ENCODE data around the gene STX1A. TPM values are rescaled to one million over a fixed set of nuclear protein-coding genes. Genes with fewer than 3 reads are reported as not detected.

The STX1A gene
- polyA plus RNA-seq, 1 donor (not counting 4 experiments of a cell fraction or from before 2014, with no cell fraction given), result 22.4 TPM

- TF ChIP-seq CTCF (optimal IDR thresholded peaks at IDR 0.05 in 1 of 3, IDR thresholded peaks at IDR 0.05 in 1 of 3, conservative IDR thresholded peaks at IDR 0.05 in 1 of 3; ENCODE audit: extremely low read depth in 1 of 3, insufficient read depth in 2 of 3, low read length in 3 of 3) (no peak), EZH2 (IDR thresholded peaks at IDR 0.05; ENCODE audit: low read length) (no peak)
- Histone ChIP-seq H4K20me1 (ENCODE audit: control insufficient read depth, extremely low read depth, insufficient read depth, low read length) (peaks cover 26% of the 10 kb centered on the region), H3K79me2 (ENCODE audit: control insufficient read depth, insufficient read depth, low read length) (peaks cover 4% of the 10 kb centered on the region), H2AFZ (ENCODE audit: control insufficient read depth, low read length) (no peak overlapping the region), H3K9me3 (ENCODE audit: control insufficient read depth, low read depth, low read length) (no peaks in the 10 kb centered on the region), H3K9me1 (ENCODE audit: control insufficient read depth, extremely low read depth, insufficient read depth, low read length) (peaks cover 2% of the 10 kb centered on the region), H3K27me3 (ENCODE audit: control insufficient read depth, extremely low read depth, insufficient read depth, low read length) (no peaks in the 10 kb centered on the region), H3K4me3 (ENCODE audit: control insufficient read depth in 2 of 3, extremely low read depth in 1 of 3, insufficient read depth in 2 of 3, low read depth in 1 of 3, low read length in 3 of 3) (no peak overlapping the region), H3K27ac (ENCODE audit: control insufficient read depth, insufficient read depth, low read length) (no peak overlapping the region), H3K4me2 (ENCODE audit: control insufficient read depth, extremely low read depth, insufficient read depth, low read depth, low read length) (no peak overlapping the region), H3K9ac (ENCODE audit: control insufficient read depth, extremely low read depth, insufficient read depth, low read length) (no peak overlapping the region), H3K4me1 (ENCODE audit: control insufficient read depth, extremely low read depth, insufficient read depth, low read length) (peaks cover 34% of the 10 kb centered on the region), H3K36me3 (ENCODE audit: control insufficient read depth in 2 of 2, extremely low read depth in 1 of 2, insufficient read depth in 2 of 2, low read length in 2 of 2) (peaks cover 37 to 58% of the 10 kb centered on the region in 2 experiments)
- no peak for DNase-seq (ENCODE audit: low read depth, low spot score)
- no peak for FAIRE-seq
- dilution Hi-C loops (cut with MboI; ENCODE audit: extremely low pct_ligation_motif_present, low sequenced_read_pairs), result no loop called here
Measured at GRCh38 chr7:73703757-73704639, 15.5 kb downstream of the STX1A start.

GRCh38 chr7:73703225-73703624 lies 16.2 kb downstream of the STX1A start:
- no peak overlapping the region for H3K9ac ChIP-seq (ENCODE audit: control insufficient read depth, extremely low read depth, insufficient read depth, low read length)
- H3K27me3 ChIP-seq (ENCODE audit: control insufficient read depth, extremely low read depth, insufficient read depth, low read length), result no peaks in the 10 kb centered on the region
- H3K4me1 ChIP-seq (ENCODE audit: control insufficient read depth, extremely low read depth, insufficient read depth, low read length), result peaks cover 34% of the 10 kb centered on the region
- DNase-seq (ENCODE audit: low read depth, low spot score), result no peak
- no peak overlapping the region for H3K27ac ChIP-seq (ENCODE audit: control insufficient read depth, insufficient read depth, low read length)
- H3K9me3 ChIP-seq (ENCODE audit: control insufficient read depth, low read depth, low read length), result no peaks in the 10 kb centered on the region
- no peak overlapping the region for H2AFZ ChIP-seq (ENCODE audit: control insufficient read depth, low read length)
- no peak for FAIRE-seq
- peaks cover 2% of the 10 kb centered on the region for H3K9me1 ChIP-seq (ENCODE audit: control insufficient read depth, extremely low read depth, insufficient read depth, low read length)
- TF ChIP-seq CTCF (optimal IDR thresholded peaks at IDR 0.05 in 1 of 3, IDR thresholded peaks at IDR 0.05 in 1 of 3, conservative IDR thresholded peaks at IDR 0.05 in 1 of 3; ENCODE audit: extremely low read depth in 1 of 3, insufficient read depth in 2 of 3, low read length in 3 of 3) (no peak), EZH2 (IDR thresholded peaks at IDR 0.05; ENCODE audit: low read length) (no peak)
- peaks cover 24% of the 10 kb centered on the region for H4K20me1 ChIP-seq (ENCODE audit: control insufficient read depth, extremely low read depth, insufficient read depth, low read length)
- dilution Hi-C loops (cut with MboI; ENCODE audit: extremely low pct_ligation_motif_present, low sequenced_read_pairs), result no loop called here
- H3K4me2 ChIP-seq (ENCODE audit: control insufficient read depth, extremely low read depth, insufficient read depth, low read depth, low read length), result no peak overlapping the region
- H3K79me2 ChIP-seq (ENCODE audit: control insufficient read depth, insufficient read depth, low read length), result no peaks in the 10 kb centered on the region
- H3K36me3 ChIP-seq (ENCODE audit: control insufficient read depth in 2 of 2, extremely low read depth in 1 of 2, insufficient read depth in 2 of 2, low read length in 2 of 2), result peaks cover 34 to 58% of the 10 kb centered on the region in 2 experiments
- no peak overlapping the region for H3K4me3 ChIP-seq (ENCODE audit: control insufficient read depth in 2 of 3, extremely low read depth in 1 of 3, insufficient read depth in 2 of 3, low read depth in 1 of 3, low read length in 3 of 3)
